ENCODE data around the gene GRIN3B. TPM values are rescaled to one million over a fixed set of nuclear protein-coding genes. Genes with fewer than 3 reads are reported as not detected.
"Not testable (repeated sequence)": the region's sequence is repeated elsewhere in the genome, so short reads cannot be mapped to it uniquely, and the experiment has no call there.

The GRIN3B gene
- total RNA-seq, 1 donor from 2014 or later: 3.0 TPM

GRCh38 chr19:954672-955494 is 45.3 kb upstream of the GRIN3B start:
- Histone ChIP-seq H3K36me3 (no peaks in the 10 kb centered on the region), H3K27me3 (ENCODE audit: low read depth) (no peaks in the 10 kb centered on the region), H3K27ac (no peak overlapping the region), H3K9me3 (no peaks in the 10 kb centered on the region), H3K4me3 (no peak overlapping the region), H3K4me1 (peaks cover 25% of the 10 kb centered on the region)
- intact Hi-C loops (cut with DNase I): no loop called here
- no peak for TF ChIP-seq CTCF (IDR thresholded peaks at IDR 0.05)
- ATAC-seq: no peak
- no peak for DNase-seq

GRCh38 chr19:955803-956765 is 44.1 kb upstream of the GRIN3B start:
- no peak for TF ChIP-seq CTCF (IDR thresholded peaks at IDR 0.05)
- peaks cover 4% of the 10 kb centered on the region for H3K36me3 ChIP-seq
- H3K9me3 ChIP-seq: no peaks in the 10 kb centered on the region
- ATAC-seq (peak in 1 of 2 donors; percentile 51), DNase-seq (no peak)
- no peaks in the 10 kb centered on the region for H3K27me3 ChIP-seq (ENCODE audit: low read depth)
- intact Hi-C loops (cut with DNase I): no loop called here
- H3K4me3 ChIP-seq: no peak overlapping the region
- peaks cover 25% of the 10 kb centered on the region for H3K4me1 ChIP-seq
- H3K27ac ChIP-seq: no peak overlapping the region

- Histone ChIP-seq H3K4me1 (peaks cover 27% of the 10 kb centered on the region), H3K27me3 (ENCODE audit: low read depth) (no peaks in the 10 kb centered on the region), H3K36me3 (peaks cover 6% of the 10 kb centered on the region), H3K9me3 (no peaks in the 10 kb centered on the region), H3K4me3 (no peak overlapping the region), H3K27ac (no peak overlapping the region)
- ATAC-seq (peak in 1 of 2 donors; percentile 17), DNase-seq (no peak)
- no peak for TF ChIP-seq CTCF (IDR thresholded peaks at IDR 0.05)
- intact Hi-C loops (cut with DNase I): no loop called here
Measured at GRCh38 chr19:956766-957440, 43.3 kb upstream of the GRIN3B start.

GRCh38 chr19:957578-957977 is 42.6 kb upstream of the GRIN3B start:
- ATAC-seq; intact Hi-C loops (cut with DNase I); H3K27ac ChIP-seq; H3K27me3 ChIP-seq (ENCODE audit: low read depth); H3K36me3 ChIP-seq; H3K9me3 ChIP-seq; DNase-seq; H3K4me3 ChIP-seq: not testable (repeated sequence)
- peaks cover 25% of the 10 kb centered on the region for H3K4me1 ChIP-seq

GRCh38 chr19:958967-959855 is 41.0 kb upstream of the GRIN3B start:
- intact Hi-C loops (cut with DNase I): no loop called here
- H3K9me3 ChIP-seq: no peaks in the 10 kb centered on the region
- DNase-seq (no peak), ATAC-seq (no peak)
- no peak overlapping the region for H3K4me3 ChIP-seq
- H3K27me3 ChIP-seq (ENCODE audit: low read depth): no peaks in the 10 kb centered on the region
- peaks cover 15% of the 10 kb centered on the region for H3K4me1 ChIP-seq
- no peak for TF ChIP-seq CTCF (IDR thresholded peaks at IDR 0.05)
- peaks cover 10% of the 10 kb centered on the region for H3K36me3 ChIP-seq
- no peak overlapping the region for H3K27ac ChIP-seq

Data from lower lobe of right lung (tissue), 2 donors.